Right hindlimb (tissue), 1 donor: ENCODE measurements around the gene RNF157.

Experiments used
- DNase-seq: peaks from one replicate; pipeline ENCODE4 v3.0.0-alpha.2; 2018

RNF157 gene

DNA sequence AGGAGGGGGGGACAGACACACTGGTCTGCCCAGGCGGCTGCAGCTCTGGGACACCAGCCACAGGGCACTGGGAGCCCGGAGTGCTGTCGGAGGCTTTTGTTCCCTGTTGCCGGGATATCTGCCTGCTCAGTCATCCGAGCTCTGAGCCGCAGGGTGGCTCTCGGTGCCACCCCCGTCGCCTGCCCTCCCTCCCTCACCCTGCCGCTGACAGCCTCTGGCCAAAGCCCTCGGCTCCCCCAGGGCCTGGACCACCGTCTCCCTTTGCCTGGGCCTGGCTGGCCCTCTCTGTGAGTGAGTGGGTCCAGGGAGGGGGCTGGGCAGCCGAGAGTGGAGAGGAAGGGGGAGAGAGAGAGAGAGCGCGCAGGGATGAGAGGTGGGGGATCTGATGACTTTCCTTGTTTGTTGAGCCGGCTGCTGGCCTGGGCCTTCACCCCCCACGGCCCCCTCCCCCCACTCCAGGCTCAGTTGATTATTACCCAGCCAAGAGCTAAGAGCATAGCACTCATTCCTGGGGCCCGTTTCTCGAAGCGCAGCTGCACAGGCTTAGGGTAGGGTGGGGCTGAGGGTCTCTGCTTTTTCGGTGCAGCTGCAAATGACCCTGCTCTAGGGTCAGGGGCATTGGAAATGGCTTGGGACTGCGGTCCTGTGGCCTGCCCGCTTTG is 101.9 kb downstream of the RNF157 start:
- no peak for DNase-seq

DNA sequence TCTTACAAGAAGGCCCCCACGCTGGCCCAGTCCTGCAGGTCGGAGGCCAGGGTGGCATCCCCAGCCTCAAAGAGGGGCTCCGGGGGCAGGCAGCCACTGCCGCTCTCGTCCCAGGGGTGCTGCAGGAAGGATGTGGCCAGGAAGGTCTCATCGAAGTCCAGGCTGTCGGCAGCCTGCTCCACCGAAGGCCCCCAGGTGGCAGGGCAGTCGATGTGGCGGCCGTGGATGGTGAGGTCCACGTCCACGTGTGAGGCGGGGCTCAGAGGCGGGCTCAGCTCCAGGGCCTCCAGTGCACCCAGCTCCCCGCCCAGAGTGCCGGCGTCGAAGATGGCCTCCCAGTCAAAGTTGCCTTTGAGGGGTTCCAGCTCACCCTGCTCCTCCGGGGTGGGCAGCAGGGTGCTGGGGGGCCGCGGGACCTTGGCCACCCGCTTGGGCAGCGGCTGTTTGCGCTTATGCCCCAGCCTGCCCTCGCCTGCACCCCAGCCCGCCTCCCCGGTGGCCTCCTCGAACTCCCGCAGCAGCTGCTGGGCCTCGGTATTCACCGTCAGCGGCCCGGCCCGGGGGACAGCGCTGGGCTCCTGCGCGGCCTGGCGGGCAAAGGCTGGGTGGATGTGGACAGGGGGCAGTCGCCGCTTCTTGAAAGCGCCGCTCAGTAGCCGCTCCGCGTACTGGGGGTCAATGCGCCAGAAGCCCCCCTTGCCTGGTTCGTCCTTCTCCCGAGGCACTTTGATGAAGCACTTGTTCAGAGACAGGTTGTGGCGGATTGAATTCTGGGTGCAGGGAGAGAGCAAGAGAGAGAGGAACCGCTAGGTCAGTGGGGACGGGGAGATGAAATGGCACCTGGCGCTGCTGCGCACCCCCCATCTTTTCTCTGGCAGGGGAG is 102.7 kb downstream of the RNF157 start:
- DNase-seq: no peak

- no peak for DNase-seq
Measured at GRCh38 chr17:76137001-76137350, 103.3 kb downstream of the RNF157 start.

- no peak for DNase-seq
Measured at GRCh38 chr17:76136276-76137000, 103.9 kb downstream of the RNF157 start.

GRCh38 chr17:76135810-76136188 is 104.5 kb downstream of the RNF157 start:
- no peak for DNase-seq

DNA sequence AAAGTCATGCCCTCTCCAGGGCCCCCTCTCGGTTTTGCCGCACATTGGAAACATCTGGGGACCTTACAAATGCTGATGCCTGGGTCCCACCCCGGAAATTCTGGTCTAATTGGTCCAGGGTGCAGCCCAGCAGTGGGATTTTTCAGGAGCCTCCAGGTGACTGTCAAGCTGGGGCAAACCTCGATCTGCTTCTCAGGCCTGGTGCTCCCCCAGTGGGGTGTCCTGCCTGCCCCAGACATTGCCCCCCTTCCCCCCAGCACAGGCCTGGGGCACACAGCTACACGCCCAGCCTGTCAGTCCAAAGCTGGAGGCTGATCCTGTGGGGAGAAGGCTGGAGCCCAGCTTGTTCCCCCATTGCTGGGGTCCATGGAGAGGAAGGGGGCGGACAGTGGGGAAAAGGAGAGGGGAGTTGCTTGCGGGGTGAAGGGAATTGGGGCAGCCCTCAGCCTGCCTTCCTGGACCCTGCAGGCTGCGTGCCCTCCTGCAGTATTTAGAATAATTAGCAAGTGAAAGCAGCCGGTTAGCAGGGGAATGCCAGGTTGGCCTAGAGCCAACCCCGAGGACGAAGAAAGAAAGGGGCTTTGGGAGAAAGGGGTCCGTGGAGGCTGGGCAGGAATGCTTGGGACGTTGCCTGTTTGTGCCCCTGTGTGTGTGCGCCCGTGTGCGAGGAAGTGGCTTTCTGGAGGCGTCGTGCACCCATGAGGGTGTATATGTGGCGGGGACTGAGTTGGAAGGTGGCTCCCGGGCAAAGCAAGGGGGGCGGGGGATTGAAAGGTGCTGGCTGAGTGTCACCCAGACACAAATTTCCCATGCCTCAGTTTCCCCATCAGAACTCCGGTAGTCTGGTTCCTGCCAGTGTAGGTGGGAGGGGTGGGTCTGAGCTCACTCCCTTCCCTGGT is 105.1 kb downstream of the RNF157 start:
- no peak for DNase-seq

GRCh38 chr17:76132574-76133338 is 107.5 kb downstream of the RNF157 start:
- DNase-seq: no peak

- DNase-seq: no peak
Measured at GRCh38 chr17:76131692-76132573, 108.4 kb downstream of the RNF157 start.

GRCh38 chr17:76131051-76131691 is 109.1 kb downstream of the RNF157 start:
- DNase-seq: no peak

- no peak for DNase-seq
Measured at GRCh38 chr17:76130473-76130872, 109.8 kb downstream of the RNF157 start.

- DNase-seq: no peak
Measured at GRCh38 chr17:76125922-76126321, 114.4 kb downstream of the RNF157 start.

DNA sequence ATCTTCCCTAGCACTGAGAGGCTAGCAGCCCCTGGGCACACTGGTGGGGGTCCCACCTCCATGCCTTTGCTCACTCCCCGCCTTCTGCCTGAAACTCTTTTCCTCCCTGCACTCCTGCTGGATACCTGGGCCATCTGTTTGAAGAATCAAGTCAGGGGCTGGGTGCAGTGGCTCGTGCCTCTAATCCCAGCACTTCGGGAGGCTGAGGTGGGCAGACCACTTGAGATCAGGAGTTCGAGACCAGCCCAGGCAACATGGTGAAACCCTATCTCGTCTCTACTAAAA is 115.0 kb downstream of the RNF157 start:
- no peak for DNase-seq

DNA sequence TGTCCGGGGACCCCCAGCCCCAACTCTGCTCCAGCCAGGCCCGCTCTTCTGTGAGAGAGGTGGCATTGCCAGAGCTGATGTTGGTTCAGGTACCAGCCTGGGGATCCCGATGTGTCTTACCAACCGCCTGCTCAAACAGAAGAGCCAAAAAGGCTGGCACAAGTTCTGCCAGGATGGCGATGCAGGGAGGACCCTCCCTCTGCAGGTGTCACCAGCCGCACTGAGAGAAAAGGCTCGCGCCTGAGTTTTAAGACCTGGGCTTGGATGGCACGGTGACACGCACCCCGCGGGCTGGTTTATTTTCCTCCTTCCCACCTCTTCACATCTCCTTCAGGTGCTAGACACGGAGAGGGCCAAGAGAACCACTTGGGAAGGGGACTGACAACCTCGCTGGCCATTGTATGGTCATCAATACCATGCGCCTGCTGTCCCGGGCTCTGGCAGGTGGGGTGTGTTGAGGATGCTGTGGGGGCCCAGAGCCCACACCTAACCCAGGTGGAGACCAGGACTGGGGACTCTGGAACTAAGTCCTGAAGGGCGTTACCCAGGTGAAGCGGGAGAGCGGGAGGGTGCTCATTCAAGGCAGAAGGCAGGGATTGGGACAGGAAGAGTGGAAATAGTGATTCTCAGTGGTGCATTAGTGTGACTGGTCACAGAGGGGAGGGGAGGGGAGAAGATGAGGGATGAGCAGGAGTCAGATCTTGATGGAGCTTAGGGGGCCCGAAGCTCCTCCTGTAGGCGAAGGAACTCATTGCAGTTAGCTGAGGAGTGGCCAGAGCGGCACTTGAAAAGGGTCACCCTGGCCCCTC is 115.5 kb downstream of the RNF157 start:
- no peak for DNase-seq

DNA sequence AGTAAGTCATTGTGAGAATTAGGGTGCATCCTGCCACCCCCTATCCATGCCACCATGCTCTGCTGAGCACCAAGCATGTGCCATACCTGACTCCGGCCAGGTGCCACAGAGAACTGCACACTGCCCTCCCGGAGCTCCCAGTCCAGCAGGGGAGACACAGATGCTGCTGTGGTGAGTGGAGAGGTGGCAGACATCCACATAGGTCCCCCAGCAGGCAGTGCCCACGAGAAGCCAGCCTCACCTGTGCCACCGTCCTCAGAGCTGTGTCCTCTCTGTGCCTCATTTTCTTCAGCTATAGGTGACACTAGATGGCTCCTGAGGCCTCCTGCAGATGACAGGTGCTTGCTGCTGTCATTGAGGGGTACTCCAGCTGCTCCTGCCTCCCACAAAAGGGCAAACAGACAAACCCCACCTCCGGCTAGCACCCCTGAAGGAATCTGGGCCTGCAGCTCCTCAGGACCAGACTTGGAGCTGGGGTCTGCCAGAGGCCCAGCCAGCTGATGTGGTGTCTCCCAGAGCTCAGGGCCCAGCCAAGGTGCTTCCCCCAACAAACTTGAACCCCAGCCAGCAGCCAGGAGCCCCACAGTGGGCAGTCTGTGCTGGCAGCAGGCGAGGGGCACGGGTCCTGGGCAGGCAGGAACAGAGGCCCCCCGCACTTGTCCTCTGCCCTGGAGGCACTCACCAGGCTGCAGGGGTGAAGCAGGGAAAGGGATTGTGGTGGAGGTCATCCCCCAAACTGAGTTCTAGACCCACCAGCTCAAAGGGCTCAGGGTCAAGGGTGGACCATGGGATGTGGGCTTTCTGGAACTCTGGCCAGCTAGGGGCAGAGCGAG is 116.3 kb downstream of the RNF157 start:
- DNase-seq: no peak

- DNase-seq: no peak
Measured at GRCh38 chr17:76123191-76123499, 117.1 kb downstream of the RNF157 start.

DNA sequence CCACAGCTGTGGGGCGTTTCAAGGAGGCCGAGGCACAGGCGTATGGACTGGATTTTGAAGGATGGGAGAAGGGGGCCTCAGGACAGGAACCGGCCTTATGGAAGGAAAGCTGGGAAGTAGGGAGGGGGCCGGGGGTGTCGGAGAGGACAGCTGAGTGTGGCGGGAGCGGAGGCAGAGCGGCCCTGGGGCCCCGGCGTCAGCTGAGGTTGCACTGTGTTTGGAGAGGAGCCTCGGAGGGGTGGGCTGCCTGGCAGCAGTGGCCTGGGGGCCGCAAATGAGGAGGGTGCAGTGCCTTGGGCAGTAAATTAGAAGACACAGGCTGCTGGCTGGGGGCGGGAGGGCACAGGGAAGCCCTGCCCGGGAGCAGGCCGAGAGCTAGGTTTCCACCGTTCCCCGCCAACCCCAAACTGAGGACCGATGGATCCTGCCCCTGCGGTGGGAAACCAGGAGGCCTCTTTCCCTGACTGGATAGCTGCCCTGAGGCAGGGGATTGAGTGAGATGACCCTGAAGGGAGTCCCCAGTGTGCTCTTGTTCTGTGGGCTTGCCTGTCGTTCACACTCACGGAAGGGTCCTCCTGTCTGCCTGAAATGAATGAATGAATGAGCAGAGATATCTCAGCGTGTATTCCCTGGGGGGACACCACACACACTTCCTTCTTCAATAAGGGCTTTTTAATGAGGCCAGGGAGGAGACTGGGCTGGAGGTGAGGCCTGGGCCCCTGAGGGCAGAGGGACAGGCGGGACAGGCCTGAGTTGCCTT is 117.7 kb downstream of the RNF157 start:
- no peak for DNase-seq

DNA sequence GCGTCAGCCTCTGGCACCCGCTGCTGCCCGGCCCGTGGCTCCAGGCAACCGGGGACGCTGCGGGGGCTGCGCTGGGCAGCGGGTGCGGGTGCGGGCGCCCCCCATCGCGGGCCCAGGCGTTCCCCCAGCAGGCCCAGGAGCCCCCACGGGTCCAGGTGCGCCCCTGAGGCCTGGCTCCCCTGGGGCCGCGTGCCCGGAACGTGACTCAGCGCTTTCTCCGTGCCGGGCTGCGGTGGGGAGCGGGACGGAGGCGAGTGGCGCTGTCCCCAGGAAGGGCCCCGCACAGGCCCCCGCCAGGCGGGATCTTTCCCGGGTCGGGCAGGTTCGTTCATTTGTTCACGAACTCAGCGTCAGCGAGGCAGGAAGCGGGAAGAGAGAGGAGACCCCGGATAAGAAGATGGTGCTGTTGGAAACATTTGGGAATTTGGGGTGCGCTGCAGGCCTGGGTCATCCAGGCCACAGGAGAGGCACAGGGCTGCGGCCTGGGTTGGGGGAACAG is 118.3 kb downstream of the RNF157 start:
- DNase-seq: no peak

- no peak for DNase-seq
Measured at GRCh38 chr17:76120658-76121008, 119.7 kb downstream of the RNF157 start.
